ENCODE results near the gene DAP. TPM values are rescaled to one million over a fixed set of nuclear protein-coding genes. Genes with fewer than 3 reads are reported as not detected.

The DAP gene
- total RNA-seq, 1 experiment from 2014 or later = 106 TPM

DNA sequence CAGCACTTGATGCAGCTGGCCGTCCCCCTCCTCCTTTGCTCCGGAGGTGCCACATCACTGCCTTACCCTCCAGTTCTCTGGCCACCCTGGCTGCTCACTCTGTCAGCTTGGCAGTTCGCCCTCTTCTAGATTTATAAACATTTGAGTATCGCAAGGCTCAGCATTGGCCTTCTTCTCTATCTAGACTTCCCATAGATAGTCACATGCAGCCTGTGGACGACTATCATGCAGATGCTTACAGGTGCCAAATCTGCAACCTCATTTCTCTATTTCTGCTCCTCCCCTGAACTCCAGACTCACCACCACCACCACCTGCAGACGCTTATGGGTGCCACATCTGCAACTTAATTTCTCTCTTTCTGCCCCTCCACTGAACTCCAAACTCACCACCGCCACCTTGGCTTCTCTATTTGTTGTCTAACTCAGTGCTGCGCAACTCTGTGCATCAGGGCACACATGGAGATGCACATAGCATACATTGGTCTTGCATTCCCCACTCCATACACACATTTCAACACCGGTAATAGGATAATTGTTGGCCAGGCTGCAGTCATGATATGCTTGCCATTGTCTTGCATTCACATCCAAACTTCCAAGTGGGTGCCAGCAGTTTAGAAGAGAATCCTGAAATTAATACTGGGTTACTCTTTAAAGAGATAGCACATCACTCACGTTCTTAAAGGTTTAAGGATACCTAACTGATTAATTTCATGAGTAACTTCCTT lies 1.9 kb upstream of the DAP start:
- no peaks in the 10 kb centered on the region for H3K9me2 ChIP-seq (replicated peaks; ENCODE audit: low read length)
- H3K27me3 ChIP-seq (ENCODE audit: low read length) = no peaks in the 10 kb centered on the region
- CTCF ChIA-PET = no interaction called here
- no peak overlapping the region for H3K4me2 ChIP-seq (ENCODE audit: low read length)
- H3K4me1 ChIP-seq (ENCODE audit: insufficient read depth, low read length) = peaks cover 31% of the 10 kb centered on the region
- BruUV-seq (replicated peaks) = no TSS peak
- ATAC-seq (no peak), DNase-seq (no peak)
- no peak for TF ChIP-seq EZH2phosphoT487 (IDR thresholded peaks at IDR 0.05; ENCODE audit: borderline replicate concordance, low read length)
- TF ChIP-seq, protein P1, sequence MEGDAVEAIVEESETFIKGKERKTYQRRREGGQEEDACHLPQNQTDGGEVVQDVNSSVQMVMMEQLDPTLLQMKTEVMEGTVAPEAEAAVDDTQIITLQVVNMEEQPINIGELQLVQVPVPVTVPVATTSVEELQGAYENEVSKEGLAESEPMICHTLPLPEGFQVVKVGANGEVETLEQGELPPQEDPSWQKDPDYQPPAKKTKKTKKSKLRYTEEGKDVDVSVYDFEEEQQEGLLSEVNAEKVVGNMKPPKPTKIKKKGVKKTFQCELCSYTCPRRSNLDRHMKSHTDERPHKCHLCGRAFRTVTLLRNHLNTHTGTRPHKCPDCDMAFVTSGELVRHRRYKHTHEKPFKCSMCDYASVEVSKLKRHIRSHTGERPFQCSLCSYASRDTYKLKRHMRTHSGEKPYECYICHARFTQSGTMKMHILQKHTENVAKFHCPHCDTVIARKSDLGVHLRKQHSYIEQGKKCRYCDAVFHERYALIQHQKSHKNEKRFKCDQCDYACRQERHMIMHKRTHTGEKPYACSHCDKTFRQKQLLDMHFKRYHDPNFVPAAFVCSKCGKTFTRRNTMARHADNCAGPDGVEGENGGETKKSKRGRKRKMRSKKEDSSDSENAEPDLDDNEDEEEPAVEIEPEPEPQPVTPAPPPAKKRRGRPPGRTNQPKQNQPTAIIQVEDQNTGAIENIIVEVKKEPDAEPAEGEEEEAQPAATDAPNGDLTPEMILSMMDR (conservative IDR thresholded peaks at IDR 0.05; ENCODE audit: low read depth, low read length) = no peak
- peaks cover 16% of the 10 kb centered on the region for H4K20me1 ChIP-seq (ENCODE audit: low read length)
- POLR2A ChIA-PET (ENCODE audit: unreplicated experiment) = no interaction called here
- H2AFZ ChIP-seq (ENCODE audit: low read length) = no peak overlapping the region
- no peaks in the 10 kb centered on the region for H3F3A ChIP-seq (ENCODE audit: low read length, unreplicated experiment)
- no peak overlapping the region for H3K4me3 ChIP-seq (ENCODE audit: low read length)
- H3K79me2 ChIP-seq (ENCODE audit: low read length) = peaks cover 30% of the 10 kb centered on the region
- H3K9ac ChIP-seq (ENCODE audit: low read length) = no peak overlapping the region
- no peak overlapping the region for H3K27ac ChIP-seq (ENCODE audit: low read length)
- H3K36me3 ChIP-seq (ENCODE audit: low read depth, low read length) = peaks cover 13% of the 10 kb centered on the region
- no peaks in the 10 kb centered on the region for H3K9me3 ChIP-seq (ENCODE audit: low read length)
- intact Hi-C loops (cut with micrococcal nuclease) = loop anchor here (10.0 kb wide), 2 partner anchors 92 to 152 kb away; no protein-coding TSS in a partner anchor

DNA sequence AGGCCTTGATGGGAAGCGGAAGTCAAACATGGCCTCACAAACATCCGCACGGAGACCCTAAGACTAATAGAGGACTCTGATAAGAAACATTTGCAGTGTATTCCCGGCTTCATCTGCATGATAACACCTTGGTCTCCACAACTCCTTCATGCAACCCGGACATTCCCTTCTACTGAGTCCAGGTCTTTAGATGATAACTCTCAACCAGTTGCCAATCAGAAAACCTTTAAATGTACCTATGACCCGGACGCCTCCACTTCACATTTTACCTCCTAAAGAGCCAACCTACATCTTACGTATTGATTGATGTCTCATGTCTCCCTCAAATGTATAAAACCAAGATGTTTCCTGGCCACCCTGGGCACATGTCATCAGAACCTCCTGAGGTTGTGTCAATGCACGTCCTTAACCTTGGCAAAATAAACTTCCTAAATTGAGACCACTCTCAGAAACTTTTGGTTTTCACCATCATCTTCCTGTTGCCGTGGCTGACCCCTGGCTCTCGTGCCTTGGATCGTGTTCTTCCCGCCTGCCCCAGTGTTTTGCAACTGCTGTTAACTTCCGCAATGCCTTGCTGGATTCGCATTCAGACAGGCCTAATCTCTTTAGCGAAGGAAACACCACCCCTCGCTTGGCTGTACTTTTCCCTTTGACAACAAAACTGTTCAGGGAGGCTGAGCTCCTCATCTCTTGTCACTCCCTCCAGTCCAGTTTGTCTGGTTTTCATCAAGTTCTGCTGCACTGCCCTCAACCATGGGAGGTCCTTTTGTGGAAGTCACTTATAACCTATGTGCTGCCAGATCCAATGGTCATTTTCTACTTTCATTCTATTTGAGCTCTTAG lies 1.1 kb upstream of the DAP start:
- POLR2A ChIA-PET (ENCODE audit: unreplicated experiment) = no interaction called here
- H3K4me1 ChIP-seq (ENCODE audit: insufficient read depth, low read length) = peaks cover 38% of the 10 kb centered on the region
- TF ChIP-seq EZH2 (IDR thresholded peaks at IDR 0.05; ENCODE audit: low read length, unreplicated experiment) (no peak), EZH2phosphoT487 (IDR thresholded peaks at IDR 0.05; ENCODE audit: borderline replicate concordance, low read length) (no peak)
- TF ChIP-seq, protein P1 (conservative IDR thresholded peaks at IDR 0.05; ENCODE audit: low read depth, low read length) = no peak
- peak overlapping the region; percentile 76 for H3K9ac ChIP-seq (ENCODE audit: low read length)
- ATAC-seq (no peak), DNase-seq (peak; percentile 44)
- CTCF ChIA-PET = no interaction called here
- peaks cover 21% of the 10 kb centered on the region for H3K36me3 ChIP-seq (ENCODE audit: low read depth, low read length)
- peaks cover 38% of the 10 kb centered on the region for H3K79me2 ChIP-seq (ENCODE audit: low read length)
- peak overlapping the region; percentile 92 for H3K4me2 ChIP-seq (ENCODE audit: low read length)
- no peaks in the 10 kb centered on the region for H3K9me3 ChIP-seq (ENCODE audit: low read length)
- no peaks in the 10 kb centered on the region for H3K9me2 ChIP-seq (replicated peaks; ENCODE audit: low read length)
- BruUV-seq (replicated peaks) = TSS peak; percentile 57
- intact Hi-C loops (cut with micrococcal nuclease) = loop anchor here (1.0 to 10.0 kb wide), 5 partner anchors 29 to 153 kb away; no protein-coding TSS in a partner anchor
- no peaks in the 10 kb centered on the region for H3F3A ChIP-seq (ENCODE audit: low read length, unreplicated experiment)
- peaks cover 24% of the 10 kb centered on the region for H4K20me1 ChIP-seq (ENCODE audit: low read length)
- no peak overlapping the region for H3K27ac ChIP-seq (ENCODE audit: low read length)
- peak overlapping the region; percentile 71 for H3K4me3 ChIP-seq (ENCODE audit: low read length)
- peak overlapping the region; percentile 94 for H2AFZ ChIP-seq (ENCODE audit: low read length)
- no peaks in the 10 kb centered on the region for H3K27me3 ChIP-seq (ENCODE audit: low read length)

All from PC-3 (cell line).